HG03521 (cell line): Measurements from ENCODE around the gene ECSIT.
"Not testable (repeated sequence)": the region's sequence is repeated elsewhere in the genome, so short reads cannot be mapped to it uniquely, and the experiment has no call there.

Experiments used
- ATAC-seq: cut with Tn5 transposase; IDR thresholded peaks from one replicate; pipeline ENCODE4 v1.9.1; 2021; ENCODE audit warnings: mild to moderate bottlenecking, moderate library complexity; ENCODE audit not compliant: unreplicated experiment

The ECSIT gene

DNA sequence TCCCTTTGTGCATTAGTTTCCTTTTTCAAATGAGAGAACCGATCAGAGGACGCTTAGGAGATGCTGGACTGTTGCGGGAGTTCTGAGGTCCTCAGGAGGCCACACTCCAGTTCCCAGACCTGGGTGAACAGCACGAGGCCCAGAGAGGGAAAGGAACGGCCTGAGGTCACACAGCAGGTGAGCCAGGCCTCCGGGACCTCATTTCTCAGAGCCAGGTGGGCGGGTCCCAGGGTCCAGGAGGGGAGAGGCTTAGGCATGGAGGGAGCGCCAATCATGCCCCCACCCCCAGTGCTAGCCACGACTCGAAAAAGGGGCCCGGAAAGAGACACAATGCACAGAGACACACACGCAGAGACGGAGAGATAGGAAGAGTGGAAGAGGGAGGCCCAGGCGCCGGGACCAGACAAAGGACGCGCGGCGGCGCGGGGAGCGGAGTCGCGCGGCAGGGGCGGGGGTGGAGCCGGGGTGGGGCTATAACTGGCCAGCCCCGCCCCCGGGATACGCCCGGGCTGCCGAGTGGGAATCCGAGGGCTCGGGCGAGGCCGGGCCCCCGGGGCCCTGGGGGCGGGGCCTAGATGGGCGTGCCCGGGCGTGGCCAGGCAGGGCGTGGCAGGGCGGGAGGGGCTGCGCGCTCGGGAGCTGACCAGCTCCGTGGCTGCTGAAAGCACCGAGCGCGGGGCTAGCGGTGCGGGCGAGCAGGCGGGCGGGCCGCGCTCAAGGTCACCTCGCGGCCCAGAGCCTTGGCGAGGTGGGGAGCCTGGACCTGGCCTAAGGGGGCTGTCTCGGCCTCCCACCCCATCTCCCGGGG is 49.6 kb downstream of the ECSIT start:
- no peak for ATAC-seq

DNA sequence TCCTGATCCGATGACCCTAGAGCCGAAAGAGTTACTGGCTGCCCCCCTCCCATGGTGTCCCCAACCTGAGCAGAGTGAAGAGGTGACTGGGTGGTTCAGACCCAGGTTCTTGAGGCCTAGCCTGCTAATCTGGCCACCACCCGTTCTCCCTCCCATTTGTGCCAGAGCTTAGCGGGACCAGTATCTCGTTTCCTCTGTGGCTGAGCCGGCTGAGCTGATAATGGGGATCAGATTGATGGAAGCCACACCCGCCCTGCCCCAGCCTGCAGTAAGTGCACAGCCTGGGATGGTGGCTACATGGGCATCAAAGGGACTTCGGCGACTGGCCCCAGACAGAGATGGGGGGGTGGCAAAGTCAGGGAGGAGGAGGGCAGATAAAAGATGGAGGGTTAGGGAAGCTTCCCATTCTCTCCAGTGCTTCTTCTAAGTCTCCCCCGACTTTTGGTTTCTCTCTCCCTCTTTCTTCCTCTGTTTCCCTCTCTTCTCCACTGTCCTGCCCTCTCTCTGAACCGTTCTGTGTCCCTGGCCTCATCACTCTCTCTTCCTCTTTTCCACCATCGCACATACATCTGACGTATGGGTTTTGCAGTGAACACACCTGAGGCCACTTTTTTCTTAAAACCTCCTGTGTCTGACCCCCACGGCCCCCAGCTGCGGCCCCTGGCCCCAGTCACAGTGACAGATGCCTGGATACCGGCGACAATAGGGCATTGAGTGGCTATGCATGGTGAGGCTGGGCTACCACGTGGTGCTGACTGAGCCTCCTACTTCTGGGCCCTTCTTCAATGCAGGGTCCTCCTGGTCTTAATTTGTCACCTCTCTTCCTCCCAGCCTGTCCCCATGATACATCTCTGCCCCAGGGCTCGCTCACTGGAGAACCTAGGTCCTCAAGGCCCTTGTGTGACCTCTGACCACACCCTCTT is 50.5 kb downstream of the ECSIT start:
- no peak for ATAC-seq

DNA sequence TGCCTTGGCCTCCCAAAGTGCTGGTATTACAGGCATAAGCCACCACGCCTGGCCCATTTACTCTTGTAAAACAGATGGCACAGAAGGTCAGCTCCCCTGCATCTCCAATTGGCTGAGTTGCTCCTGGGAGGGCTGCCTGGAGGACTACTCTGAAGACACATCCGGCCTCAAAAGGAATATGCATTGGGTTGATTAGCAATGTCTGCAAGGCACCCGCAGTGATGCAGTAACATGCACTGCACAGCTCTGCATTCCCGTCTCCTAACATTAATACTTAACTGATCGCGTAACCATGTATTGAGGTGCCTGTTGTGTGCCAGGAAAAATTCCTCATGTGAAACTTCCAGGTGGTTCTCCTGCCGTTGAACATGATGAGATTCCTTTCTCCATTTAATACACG is 53.1 kb downstream of the ECSIT start:
- ATAC-seq = no peak

DNA sequence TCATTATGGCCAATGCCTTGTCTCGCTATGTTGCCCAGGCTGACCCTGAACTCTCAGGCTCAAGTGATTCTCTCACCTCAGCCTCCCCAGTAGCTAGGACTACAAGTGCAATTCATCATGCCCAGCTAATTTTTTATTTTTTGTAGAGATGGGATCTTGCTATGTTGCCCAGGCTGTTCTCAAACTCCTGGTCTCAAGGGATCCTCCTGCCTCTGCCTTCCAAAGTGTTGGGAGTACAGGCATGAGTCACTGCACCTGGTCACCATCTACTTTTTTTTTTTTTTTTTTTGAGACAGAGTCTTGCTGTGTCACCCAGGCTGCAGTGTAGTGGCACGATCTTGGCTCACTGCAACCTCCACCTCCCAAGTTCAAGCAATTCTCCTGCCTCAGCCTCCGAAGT is 53.6 kb downstream of the ECSIT start:
- not testable (repeated sequence) for ATAC-seq

DNA sequence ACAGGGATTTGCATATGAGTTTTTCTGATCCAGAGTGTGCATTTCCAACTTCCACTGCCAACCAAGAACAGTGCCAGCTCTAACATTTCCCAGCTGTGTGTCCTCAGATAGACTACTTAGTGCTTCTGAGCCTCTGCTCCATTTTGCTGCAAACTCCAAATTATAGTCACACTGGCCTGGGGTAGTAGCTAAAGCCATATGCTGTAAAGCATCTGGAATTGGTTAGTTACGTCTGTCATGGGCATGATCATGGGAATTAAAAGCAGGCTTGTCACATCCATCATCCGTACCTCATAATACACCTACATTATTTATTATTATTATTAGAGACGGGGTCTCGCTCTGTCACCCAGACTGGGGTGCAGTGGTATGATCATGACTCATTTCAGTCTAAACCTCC is 55.2 kb downstream of the ECSIT start:
- no peak for ATAC-seq

DNA sequence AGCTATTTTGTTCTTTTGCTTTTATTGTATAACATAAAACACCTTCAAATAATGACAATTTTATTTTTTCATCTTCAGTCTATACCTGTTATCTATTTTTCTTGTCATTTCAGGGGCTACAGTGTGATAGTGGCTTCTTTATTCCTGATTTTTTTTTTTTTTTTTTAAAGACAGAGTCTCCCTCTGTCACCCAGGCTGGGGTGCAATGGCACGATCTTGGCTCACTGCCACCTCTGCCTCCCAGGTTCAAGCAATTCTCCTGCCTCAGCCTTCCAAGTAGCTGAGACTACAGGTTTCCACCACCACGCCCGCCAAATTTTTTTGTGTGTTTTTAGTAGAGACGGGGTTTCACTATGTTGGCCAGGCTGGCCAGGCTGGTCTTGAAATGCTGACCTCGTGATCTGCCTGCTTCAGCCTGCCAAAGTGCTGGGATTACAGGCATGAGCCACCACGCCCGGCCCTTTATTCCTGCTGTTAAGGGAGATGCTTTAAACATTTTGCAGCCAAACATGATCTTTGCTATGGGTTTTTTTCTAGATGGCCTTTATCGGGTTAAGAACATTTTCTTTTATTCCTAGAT is 60.6 kb downstream of the ECSIT start:
- not testable (repeated sequence) for ATAC-seq

DNA sequence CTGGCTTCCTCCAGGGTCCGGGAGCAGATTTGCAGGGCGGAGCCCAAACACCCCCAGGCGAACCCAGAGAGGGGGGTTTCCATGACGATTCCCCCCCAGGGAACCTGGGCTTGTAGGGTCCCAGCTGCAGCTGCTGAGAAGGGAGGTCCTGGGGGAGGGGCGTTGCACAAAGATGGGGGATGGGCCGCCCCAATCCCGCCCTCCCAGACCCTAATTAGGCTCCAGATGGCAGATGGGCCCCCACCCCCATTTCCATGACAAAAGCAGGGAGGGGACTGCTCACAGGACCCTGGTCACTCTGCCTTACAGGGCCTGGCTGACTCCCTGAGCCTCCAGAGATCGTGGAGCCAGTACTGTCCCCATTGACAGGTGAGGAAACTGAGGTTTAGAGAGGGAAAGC is 63.3 kb downstream of the ECSIT start:
- no peak for ATAC-seq

DNA sequence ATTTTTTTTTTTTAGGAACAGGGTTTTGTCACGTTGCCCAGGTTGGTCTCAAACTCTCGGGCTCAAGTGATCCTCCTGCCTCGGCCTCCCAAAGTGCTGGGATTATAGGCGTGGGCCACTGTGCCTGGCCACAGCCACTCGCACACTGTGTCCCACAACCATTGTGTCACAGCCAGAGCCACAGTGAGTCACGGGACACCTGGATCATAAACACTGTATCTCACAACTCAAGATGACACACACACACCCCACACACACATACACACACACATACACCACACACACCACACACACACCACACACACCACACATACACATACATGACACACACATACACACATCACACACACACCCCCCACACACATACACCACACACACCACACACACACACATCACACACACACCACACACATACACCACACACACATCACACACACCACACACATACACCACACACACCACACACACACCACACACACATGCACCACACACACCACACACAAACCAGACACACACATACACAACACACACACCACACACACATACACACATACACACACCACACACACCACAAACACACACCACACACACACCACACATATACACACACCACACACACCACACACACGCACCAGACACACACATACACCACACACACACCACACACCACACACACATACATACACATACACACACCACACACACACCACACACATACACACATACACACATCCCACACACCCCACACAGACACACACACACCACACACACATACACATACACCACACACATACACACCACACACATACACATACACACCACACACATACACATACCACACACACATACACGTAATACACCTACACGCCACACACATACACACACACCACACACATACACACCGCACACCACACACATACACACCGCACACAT is 64.3 kb downstream of the ECSIT start:
- no peak for ATAC-seq

DNA sequence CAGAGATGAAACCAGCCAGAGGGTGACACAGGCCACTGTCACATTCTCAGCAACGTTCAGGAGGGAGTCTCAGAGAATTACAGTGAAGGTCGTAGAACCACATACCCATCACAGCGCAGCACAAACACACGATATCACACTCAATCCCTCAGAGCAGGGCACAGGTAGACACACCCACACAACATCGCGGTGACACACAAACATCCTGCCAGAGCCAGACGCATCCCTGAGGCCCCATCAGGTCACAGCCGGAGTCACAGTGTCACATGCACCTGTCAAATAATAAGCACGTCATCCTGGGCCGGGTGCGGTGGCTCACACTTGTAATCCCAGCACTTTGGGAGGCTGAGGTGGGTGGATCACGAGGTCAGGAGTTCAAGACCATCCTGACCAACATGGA is 65.5 kb downstream of the ECSIT start:
- ATAC-seq = no peak

DNA sequence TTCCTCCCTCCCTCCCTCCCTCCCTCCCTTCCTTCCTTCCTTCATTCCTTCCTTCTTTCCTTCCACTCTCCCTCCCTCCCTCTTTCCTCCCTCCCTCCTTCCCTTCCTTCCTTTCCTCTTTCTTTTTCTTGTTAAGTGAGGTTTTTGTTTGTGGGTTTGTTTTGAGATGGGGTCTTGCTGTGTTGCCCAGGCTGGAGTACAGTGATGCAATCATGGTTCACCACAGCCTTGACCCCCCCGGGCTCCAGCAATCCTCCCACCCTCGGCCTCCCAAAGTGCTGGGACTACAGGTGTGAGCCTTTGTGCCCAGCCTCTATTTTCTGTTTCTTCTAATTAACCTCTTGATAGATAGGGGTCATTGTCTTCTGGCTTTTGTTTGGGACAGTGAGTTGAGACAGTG is 67.5 kb downstream of the ECSIT start:
- no peak for ATAC-seq

DNA sequence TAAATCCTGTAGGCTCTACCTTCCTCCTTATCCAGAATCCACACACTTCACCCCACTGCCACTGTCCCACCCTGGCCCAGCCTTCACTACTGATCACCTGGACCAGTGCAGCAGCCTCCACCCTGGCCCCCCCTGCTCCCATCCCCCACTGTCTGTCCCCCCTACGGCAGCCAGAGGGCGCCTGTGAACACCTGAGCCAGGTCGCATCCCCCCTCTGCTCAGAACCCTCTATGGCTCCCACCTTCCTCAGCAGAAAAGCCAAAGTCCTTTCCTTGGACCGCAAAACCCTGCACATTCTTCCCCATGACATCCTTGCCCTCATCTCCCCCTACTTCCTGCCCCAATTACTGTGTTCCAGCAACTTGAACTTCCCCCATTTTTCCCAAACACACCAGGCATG is 68.7 kb downstream of the ECSIT start:
- no peak for ATAC-seq

DNA sequence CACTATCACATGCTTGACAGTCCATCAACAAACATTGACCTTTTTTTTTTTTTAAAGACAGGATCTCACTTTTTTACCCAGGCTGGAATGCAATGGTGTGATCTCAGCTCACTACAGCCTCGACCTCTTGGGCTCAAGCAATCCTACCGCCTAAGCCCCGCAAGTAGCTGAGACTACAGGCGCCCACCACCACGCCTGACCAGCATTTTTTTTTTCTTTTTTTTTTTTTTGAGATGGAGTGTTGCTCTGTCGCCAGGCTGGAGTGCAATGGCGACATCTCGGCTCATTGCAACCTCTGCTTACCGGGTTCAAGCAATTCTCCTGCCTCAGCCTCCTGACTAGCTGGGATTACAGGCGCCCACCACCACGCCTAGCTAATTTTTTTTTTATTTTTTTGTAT is 70.0 kb downstream of the ECSIT start:
- ATAC-seq = not testable (repeated sequence)

DNA sequence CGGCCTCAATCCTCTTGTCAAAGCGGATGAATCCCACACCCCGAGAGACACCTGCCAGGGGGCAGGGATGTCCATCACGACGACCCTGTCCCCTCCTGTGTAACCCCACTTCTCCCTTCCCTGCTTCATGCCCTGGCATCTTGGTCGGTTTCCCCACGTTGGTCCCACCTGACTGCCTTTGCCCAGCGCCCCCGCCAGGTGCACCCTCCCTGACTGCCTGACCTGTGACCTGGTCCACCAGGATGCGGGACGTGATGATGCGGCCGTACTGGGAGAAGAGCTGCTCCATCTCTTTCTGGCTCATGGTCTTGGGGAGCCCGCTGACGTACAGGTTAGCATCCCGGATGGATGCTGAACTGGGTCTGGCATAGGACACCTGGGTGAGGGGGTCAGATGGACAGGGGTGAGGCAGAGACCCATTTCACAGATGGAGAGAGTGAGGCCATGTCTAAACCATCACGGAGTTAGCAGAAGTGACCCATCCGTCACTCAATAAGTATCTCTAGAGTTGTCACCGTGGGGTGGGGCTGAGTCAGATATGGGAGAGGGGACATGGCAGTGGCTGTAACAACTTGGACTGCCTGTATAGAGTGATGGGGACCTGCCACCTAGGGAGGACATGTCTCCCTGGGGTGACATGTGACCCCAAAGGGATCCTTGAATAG is 70.6 kb downstream of the ECSIT start:
- no peak for ATAC-seq

DNA sequence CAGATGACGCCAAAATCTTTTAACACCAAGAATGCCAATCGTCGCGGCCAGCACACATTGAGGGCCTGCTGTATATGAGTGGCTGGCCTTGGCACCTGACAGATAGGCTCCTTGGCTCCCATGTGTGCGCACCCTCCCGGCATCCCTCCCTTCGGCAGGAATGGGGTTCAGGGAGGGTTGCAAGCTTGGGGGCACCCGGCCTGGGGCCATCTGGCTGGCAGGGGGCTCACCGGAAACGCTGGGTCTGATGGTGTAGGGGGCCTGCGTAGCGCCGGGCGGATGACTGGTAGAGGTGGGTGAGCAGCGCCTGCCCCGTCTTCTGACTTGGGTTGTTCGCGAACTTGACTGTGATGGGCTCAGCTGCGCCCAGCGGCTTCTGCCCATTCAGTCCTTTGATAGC is 71.1 kb downstream of the ECSIT start:
- ATAC-seq = no peak

DNA sequence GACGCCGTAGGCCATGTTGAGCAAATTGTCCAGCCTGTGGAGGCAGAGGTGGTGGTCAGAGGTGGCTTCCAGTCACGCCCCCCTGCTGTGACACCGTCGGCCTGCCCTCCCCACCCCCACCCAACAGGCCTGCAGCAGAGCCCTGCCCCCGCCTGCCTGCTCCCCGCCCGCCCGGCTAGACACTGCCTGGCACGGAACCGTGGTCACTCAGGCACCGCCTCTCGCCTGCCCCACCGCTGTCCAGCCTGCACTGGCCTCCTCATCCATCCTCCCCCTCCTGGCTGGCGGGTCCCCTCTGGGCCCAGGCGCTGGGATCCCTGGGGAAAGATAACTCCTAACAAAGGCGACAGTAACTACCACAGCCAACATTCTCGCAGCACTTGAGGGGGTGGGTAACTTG is 71.8 kb downstream of the ECSIT start:
- ATAC-seq = no peak

DNA sequence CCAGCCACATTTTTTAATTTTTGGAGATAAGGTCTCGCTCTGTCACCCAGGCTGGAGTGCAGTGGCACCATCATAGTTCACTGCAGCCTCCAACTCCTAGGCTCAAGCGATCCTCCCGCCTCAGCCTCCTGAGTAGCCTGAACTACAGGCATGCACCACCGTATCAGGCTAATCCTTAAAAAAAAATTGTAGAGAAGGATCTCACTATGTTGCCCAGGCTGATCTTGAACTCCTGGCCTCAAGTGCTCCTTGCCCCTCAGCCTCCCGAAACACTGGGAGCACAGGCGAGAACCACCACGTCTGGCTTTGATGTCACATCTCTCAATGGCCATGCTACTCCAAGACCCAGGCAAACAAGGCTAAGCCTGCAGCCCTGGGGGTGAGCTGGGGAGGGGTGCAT is 72.3 kb downstream of the ECSIT start:
- ATAC-seq = no peak
